ENCODE results near the gene CD164.

- TF ChIP-seq CTCF (conservative IDR thresholded peaks at IDR 0.05) (no peak), ZFX (IDR thresholded peaks at IDR 0.05) (no peak)
These were observed 21.5 kb downstream of the CD164 start for GRCh38 chr6:109360791-109361190.
